ENCODE measurements around the gene MAP4K4.

DNA sequence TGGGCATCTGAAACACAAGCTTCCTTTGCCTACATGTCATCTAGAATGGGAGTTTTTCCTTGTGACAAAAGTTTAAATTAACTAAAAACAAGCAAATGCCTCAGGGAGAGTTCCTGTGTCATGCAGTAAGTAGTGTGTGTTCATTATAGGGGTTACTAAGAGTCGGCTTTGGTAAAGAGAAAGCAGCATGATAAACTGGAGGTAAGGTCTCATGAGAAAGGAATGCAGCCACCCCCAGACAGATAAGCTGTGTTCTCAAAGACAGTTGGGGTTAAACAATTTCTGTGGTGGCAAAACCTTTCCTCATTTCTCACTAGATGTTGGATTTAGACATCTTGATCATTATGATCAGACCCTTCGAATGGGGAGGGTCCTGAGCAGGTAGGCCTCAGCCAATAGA lies 129.7 kb downstream of the MAP4K4 start:
- TF ChIP-seq, protein P1, sequence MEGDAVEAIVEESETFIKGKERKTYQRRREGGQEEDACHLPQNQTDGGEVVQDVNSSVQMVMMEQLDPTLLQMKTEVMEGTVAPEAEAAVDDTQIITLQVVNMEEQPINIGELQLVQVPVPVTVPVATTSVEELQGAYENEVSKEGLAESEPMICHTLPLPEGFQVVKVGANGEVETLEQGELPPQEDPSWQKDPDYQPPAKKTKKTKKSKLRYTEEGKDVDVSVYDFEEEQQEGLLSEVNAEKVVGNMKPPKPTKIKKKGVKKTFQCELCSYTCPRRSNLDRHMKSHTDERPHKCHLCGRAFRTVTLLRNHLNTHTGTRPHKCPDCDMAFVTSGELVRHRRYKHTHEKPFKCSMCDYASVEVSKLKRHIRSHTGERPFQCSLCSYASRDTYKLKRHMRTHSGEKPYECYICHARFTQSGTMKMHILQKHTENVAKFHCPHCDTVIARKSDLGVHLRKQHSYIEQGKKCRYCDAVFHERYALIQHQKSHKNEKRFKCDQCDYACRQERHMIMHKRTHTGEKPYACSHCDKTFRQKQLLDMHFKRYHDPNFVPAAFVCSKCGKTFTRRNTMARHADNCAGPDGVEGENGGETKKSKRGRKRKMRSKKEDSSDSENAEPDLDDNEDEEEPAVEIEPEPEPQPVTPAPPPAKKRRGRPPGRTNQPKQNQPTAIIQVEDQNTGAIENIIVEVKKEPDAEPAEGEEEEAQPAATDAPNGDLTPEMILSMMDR (conservative IDR thresholded peaks at IDR 0.05; ENCODE audit: low read length), result no peak
- no peak for TF ChIP-seq EZH2phosphoT487 (IDR thresholded peaks at IDR 0.05; ENCODE audit: borderline replicate concordance, low read depth, low read length)
